ENCODE data around the gene ADCY9. TPM values are rescaled to one million over a fixed set of nuclear protein-coding genes. Genes with fewer than 3 reads are reported as not detected.

Gene ADCY9
- total and polyA plus RNA-seq, 4 donors: 12.7 to 37.6 (median 17.6) TPM

GRCh38 chr16:4117250-4117578 is 972 bp upstream of the ADCY9 start:
- H3K4me1 ChIP-seq (ENCODE audit: control insufficient read depth in 5 of 5, insufficient read depth in 5 of 5, low read length in 5 of 5): peaks cover 0 to 32% (median 15%) of the 10 kb centered on the region in 5 donors
- 88 to 92% methylated on average over 12 of the region's 12 CpGs for WGBS, 2 donors
- H3K27ac ChIP-seq (ENCODE audit: low read depth in 1 of 2, low read length in 1 of 2): peak overlapping the region in 1 of 2 donors; percentile 78
- no peaks in the 10 kb centered on the region for H3K27me3 ChIP-seq (ENCODE audit: control insufficient read depth in 3 of 3, insufficient read depth in 3 of 3, low read length in 2 of 3)
- ATAC-seq (ENCODE audit: insufficient read depth, low FRiP score) (no peak), DNase-seq (no peak)
- H3K9ac ChIP-seq (ENCODE audit: insufficient read depth in 1 of 2, low read length in 2 of 2): peak overlapping the region in 1 of 2 donors; percentile 71
- no peaks in the 10 kb centered on the region for H3K9me3 ChIP-seq (ENCODE audit: control insufficient read depth in 4 of 4, insufficient read depth in 3 of 4, low read length in 3 of 4)
- no peak for TF ChIP-seq CTCF (IDR thresholded peaks at IDR 0.05; ENCODE audit: control extremely low read depth, extremely low read depth)
- H3K4me3 ChIP-seq: no peak overlapping the region
- H3K36me3 ChIP-seq (ENCODE audit: control insufficient read depth in 4 of 4, insufficient read depth in 4 of 4, low read length in 4 of 4): peaks cover 0 to 2% (median 0%) of the 10 kb centered on the region in 4 donors

DNA sequence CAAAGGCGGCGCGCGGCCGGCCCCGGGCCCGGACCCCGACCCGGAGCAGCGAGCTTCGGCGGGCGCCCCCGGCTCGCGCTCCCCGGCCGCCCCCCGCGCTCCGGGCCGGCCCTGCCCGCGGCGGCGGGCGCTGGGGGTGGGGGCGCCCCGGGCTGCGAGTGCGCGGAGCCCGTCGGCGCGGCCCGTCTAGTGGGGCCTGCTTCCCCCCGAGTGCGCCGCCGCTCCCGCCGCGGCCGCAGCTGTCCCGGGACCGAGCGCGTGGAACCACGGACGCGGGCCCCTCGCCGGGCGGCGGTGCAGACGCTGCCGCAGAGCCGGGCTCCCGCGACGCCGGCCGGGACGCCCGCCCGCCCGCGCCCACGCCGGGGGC is 308 bp downstream of the ADCY9 start:
- no peaks in the 10 kb centered on the region for H3K9me3 ChIP-seq (ENCODE audit: control insufficient read depth in 4 of 4, insufficient read depth in 3 of 4, low read length in 3 of 4)
- peak overlapping the region; percentile 62 for H3K4me3 ChIP-seq
- ATAC-seq (ENCODE audit: insufficient read depth, low FRiP score) (no peak), DNase-seq (no peak)
- peak overlapping the region; percentile 76 to 84 for H3K27ac ChIP-seq (ENCODE audit: low read depth in 1 of 2, low read length in 1 of 2)
- H3K9ac ChIP-seq (ENCODE audit: insufficient read depth in 1 of 2, low read length in 2 of 2): no peak overlapping the region
- H3K36me3 ChIP-seq (ENCODE audit: control insufficient read depth in 4 of 4, insufficient read depth in 4 of 4, low read length in 4 of 4): peaks cover 0 to 2% (median 0%) of the 10 kb centered on the region in 4 donors
- H3K4me1 ChIP-seq (ENCODE audit: control insufficient read depth in 5 of 5, insufficient read depth in 5 of 5, low read length in 5 of 5): peaks cover 0 to 44% (median 16%) of the 10 kb centered on the region in 5 donors
- H3K27me3 ChIP-seq (ENCODE audit: control insufficient read depth in 3 of 3, insufficient read depth in 3 of 3, low read length in 2 of 3): no peaks in the 10 kb centered on the region
- no peak for TF ChIP-seq CTCF (IDR thresholded peaks at IDR 0.05; ENCODE audit: control extremely low read depth, extremely low read depth)
- WGBS, 2 donors: 1 to 2% methylated on average over 11 to 71 of the region's 71 CpGs

GRCh38 chr16:4115209-4115948 is 863 bp downstream of the ADCY9 start:
- Histone ChIP-seq H3K27ac (ENCODE audit: low read depth in 1 of 2, low read length in 1 of 2) (peak overlapping the region; percentile 76 to 84), H3K9ac (ENCODE audit: insufficient read depth in 1 of 2, low read length in 2 of 2) (no peak overlapping the region), H3K9me3 (ENCODE audit: control insufficient read depth in 4 of 4, insufficient read depth in 3 of 4, low read length in 3 of 4) (no peaks in the 10 kb centered on the region), H3K36me3 (ENCODE audit: control insufficient read depth in 4 of 4, insufficient read depth in 4 of 4, low read length in 4 of 4) (peaks cover 0 to 2% (median 0%) of the 10 kb centered on the region in 4 donors), H3K4me3 (peak overlapping the region; percentile 62), H3K4me1 (ENCODE audit: control insufficient read depth in 5 of 5, insufficient read depth in 5 of 5, low read length in 5 of 5) (peaks cover 0 to 46% (median 19%) of the 10 kb centered on the region in 5 donors), H3K27me3 (ENCODE audit: control insufficient read depth in 3 of 3, insufficient read depth in 3 of 3, low read length in 2 of 3) (no peaks in the 10 kb centered on the region)
- peak; percentile 28 for ATAC-seq (ENCODE audit: insufficient read depth, low FRiP score)
- 5 to 13% methylated on average over 43 to 75 of the region's 75 CpGs for WGBS, 2 donors
- TF ChIP-seq CTCF (IDR thresholded peaks at IDR 0.05; ENCODE audit: control extremely low read depth, extremely low read depth): no peak
- DNase-seq: peak; percentile 61 to 70 (median 64)
